Naive thymus-derived CD8-positive, alpha-beta T cell (primary cell): ENCODE results near the gene MYDGF. TPM values are rescaled to one million over a fixed set of nuclear protein-coding genes. Genes with fewer than 3 reads are reported as not detected.
A peak's percentile ranks its signal among the peaks of the same experiment; 100 is the strongest.

Experiments used
- ATAC-seq, 2 donors: fragments of 150-1000 bp; cut with Tn5 transposase in 1 of 2; sonication (Bioruptor Pico), chemical (Tn5 transposase) in 1 of 2; 1 replicate in 1 of 2; 2 replicates in 1 of 2; pipeline ENCODE4 v1.10.0; 2021; ENCODE audit warnings: mild to moderate bottlenecking in 2 of 2, moderate library complexity in 2 of 2
- POLR2A ChIA-PET: fragments of 350-600 bp; sonication (Branson Sonifier 250); formaldehyde crosslinking; loops from one replicate; lab custom pipeline; 2021; ENCODE audit warnings: antibody characterized with exemption; lab: Charles Lee
- DNase-seq, 10 donors: peaks; one replicate each; pipeline versions ENCODE4 v3.0.0 to v3.0.0-alpha.2; 2020 to 2022
- H3K27ac Mint-ChIP-seq, 10 donors: one replicate each; pipeline ENCODE4 v1.8.0; 2020 to 2022; ENCODE audit warnings: mild to moderate bottlenecking in 10 of 10, mixed read lengths in 10 of 10, moderate library complexity in 4 of 10, inconsistent platforms in 1 of 10
- H3K27me3 Mint-ChIP-seq, 5 donors: one replicate each; pipeline ENCODE4 v1.8.0; 2021 to 2022; ENCODE audit warnings: mixed read lengths in 5 of 5
- H3K36me3 Mint-ChIP-seq, 3 donors: one replicate each; pipeline ENCODE4 v1.8.0; 2020 to 2022; ENCODE audit warnings: mixed read lengths in 3 of 3, mild to moderate bottlenecking in 2 of 3, inconsistent platforms in 1 of 3
- H3K4me1 Mint-ChIP-seq, 4 donors: one replicate each; pipeline ENCODE4 v1.8.0; 2021 to 2022; ENCODE audit warnings: mixed read lengths in 4 of 4
- H3K4me3 Mint-ChIP-seq, 10 donors: one replicate each; pipeline ENCODE4 v1.8.0; 2020 to 2022; ENCODE audit warnings: mild to moderate bottlenecking in 10 of 10, mixed read lengths in 10 of 10, moderate library complexity in 6 of 10, inconsistent platforms in 1 of 10
- H3K9me3 Mint-ChIP-seq, 9 donors: one replicate each; pipeline ENCODE4 v1.8.0; 2020 to 2022; ENCODE audit warnings: mixed read lengths in 9 of 9, mild to moderate bottlenecking in 3 of 9, inconsistent platforms in 1 of 9, moderate library complexity in 1 of 9
- polyA plus RNA-seq, 3 donors: library from polyadenylated mRNA; unstranded; fragments of 300-500 nt; fragmentation: Illumina TruSeq; gene quantifications; one replicate each; pipeline ENCODE4 v1.2.3, GENCODE V29; 2021
- total RNA-seq, 8 experiments: library from RNA in 2 of 8; stranded (reverse) in 2 of 8; gene quantifications; one replicate each; pipeline ENCODE4 v1.2.3 and lab custom pipeline; 2021 to 2026

The MYDGF gene
- total and polyA plus RNA-seq, 5 experiments from 2014 or later, result 24.9 to 114 (median 103) TPM

DNA sequence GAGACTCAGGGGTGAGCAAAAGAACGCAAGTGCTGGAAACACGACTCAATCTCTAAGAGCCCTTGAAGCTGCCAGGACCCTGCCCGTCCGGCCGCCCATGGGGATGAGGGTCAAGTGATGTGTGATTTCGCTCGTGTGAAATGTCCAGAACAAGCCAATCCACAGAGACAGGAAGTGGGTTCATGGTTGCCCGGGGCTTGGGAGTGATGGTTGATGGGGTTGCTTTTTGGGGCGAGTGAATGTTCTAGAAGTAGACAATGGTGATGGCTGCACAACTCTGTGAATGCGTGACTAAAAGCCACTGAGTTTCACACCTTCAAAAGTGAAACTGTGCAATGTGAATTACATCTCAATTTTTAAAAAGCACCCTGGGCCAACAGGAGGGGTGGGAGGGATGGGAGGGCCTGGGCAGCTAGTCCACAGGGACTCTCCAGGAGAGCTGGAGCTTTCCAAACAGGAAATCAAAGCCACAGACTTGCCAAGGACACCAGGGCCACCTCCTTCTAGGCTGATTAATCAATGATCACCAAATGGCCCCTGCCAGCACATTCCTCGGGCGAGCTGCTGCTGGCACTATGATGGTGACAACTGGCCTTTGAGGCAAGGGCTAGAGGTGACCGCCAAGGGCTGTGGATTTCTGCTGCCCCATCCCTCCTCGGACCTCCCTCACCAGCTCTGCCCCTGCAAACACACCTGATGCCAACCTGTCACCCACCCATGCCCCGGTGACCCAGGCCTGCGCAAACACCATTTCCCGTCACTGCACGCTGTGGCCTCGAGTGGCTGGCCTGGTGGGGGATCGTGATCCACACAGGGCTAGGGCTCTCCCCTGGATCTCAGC, 39.5 kb upstream of the MYDGF start:
- no peak for ATAC-seq
- peak in 1 of 10 donors; percentile 17 for DNase-seq
- peak overlapping the region in 3 of 10 donors; percentile 37 to 81 (median 70) for H3K4me3 Mint-ChIP-seq
- H3K9me3 Mint-ChIP-seq, result no peaks in the 10 kb centered on the region
- POLR2A ChIA-PET, result no interaction called here
- H3K36me3 Mint-ChIP-seq, result peaks cover 0 to 61% (median 3%) of the 10 kb centered on the region in 3 donors
- H3K27me3 Mint-ChIP-seq, result no peaks in the 10 kb centered on the region
- peak overlapping the region in 6 of 10 donors; percentile 12 to 93 (median 52) for H3K27ac Mint-ChIP-seq
- peaks cover 4 to 14% (median 5%) of the 10 kb centered on the region in 4 donors for H3K4me1 Mint-ChIP-seq

DNA sequence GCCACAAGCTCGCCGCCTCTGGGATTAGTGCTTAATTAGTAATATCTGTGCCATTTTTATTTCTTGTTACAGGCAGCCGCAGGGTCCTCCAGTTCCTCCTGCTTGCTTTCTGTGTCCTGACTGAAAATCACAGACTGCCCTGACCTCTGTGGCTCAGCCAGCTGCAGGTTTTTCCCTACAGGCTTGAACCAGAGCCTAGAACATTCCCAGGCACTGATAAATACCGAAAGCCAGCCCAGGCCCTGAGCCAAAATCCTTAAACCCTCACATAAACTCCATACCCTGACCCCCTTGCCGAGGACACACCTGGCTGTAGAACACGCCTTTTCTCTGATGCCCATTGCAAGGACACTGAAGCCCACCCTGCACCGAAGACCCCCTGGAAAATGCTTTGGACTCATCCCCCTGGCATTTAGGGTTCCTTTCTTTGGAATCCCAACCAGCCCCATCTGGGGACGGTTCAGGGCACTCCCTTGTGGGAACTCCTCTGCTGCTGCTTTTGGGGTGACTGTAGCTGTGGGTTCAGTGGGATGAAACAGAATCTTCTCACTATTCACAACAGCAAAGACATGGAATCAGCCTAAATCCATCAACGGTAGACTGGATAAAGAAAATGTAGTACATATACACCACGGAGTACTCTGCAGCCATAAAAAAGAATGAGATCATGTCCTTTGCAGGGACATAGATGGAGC, 38.0 kb upstream of the MYDGF start:
- peaks cover 0 to 61% (median 0%) of the 10 kb centered on the region in 3 donors for H3K36me3 Mint-ChIP-seq
- H3K27me3 Mint-ChIP-seq, result no peaks in the 10 kb centered on the region
- ATAC-seq, result no peak
- no peak for DNase-seq
- H3K27ac Mint-ChIP-seq, result peak overlapping the region in 3 of 10 donors; percentile 11 to 69 (median 65)
- POLR2A ChIA-PET, result no interaction called here
- peaks cover 4 to 14% (median 5%) of the 10 kb centered on the region in 4 donors for H3K4me1 Mint-ChIP-seq
- H3K9me3 Mint-ChIP-seq, result no peaks in the 10 kb centered on the region
- no peak overlapping the region for H3K4me3 Mint-ChIP-seq

DNA sequence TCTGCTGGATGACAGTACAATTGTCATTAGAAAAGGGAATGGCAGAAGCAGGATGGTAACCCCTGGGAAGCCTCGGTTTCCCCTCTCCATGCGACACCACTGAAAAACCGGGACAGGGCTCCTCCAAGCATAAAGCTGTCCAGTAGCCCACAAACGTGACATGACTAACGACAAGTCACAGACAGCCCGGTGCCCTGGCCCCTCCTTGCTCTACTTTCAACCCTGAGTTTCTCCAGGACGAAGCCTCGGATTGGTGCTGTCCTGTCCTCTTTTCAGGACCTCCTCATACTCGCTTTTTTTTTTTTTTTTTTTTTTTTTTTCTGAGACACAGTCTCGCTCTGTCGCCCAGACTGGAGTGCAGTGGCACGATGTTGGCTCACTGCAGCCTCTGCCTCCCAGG, 37.2 kb upstream of the MYDGF start:
- H3K4me1 Mint-ChIP-seq, result peaks cover 4 to 14% (median 5%) of the 10 kb centered on the region in 4 donors
- no peaks in the 10 kb centered on the region for H3K9me3 Mint-ChIP-seq
- no peak for DNase-seq
- H3K27me3 Mint-ChIP-seq, result no peaks in the 10 kb centered on the region
- no peak overlapping the region for H3K27ac Mint-ChIP-seq
- H3K4me3 Mint-ChIP-seq, result no peak overlapping the region
- POLR2A ChIA-PET, result interaction anchor here (0.5 kb wide), 1 partner anchor 32 kb away, joined by 3 read pairs; no protein-coding TSS in a partner anchor
- ATAC-seq, result no peak
- H3K36me3 Mint-ChIP-seq, result peaks cover 0 to 61% (median 3%) of the 10 kb centered on the region in 3 donors

GRCh38 chr19:4705413-4706131, 35.4 kb upstream of the MYDGF start:
- H3K27me3 Mint-ChIP-seq, result no peaks in the 10 kb centered on the region
- ATAC-seq, result no peak

DNA sequence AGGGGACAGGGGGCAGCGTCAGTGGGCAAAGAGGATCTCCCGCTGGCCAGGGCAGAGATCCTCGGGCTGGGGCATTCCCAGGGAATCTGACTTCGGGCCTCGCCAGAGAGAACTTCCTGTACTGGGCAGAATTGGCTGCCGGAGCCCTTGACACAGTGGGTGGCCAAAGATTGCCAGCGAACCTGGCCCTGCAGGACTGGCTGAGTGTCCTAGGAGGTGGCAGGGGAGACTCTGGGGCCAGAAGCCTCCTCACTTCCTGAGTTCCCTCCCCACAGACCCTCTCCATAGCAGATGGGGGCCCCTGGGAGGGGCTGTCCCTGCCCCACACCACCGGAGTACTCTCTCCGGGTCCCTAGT, 34.2 kb upstream of the MYDGF start:
- H3K36me3 Mint-ChIP-seq, result peaks cover 0 to 65% (median 11%) of the 10 kb centered on the region in 3 donors
- H3K4me1 Mint-ChIP-seq, result peaks cover 2 to 7% (median 3%) of the 10 kb centered on the region in 4 donors
- no peaks in the 10 kb centered on the region for H3K9me3 Mint-ChIP-seq
- no peak overlapping the region for H3K4me3 Mint-ChIP-seq
- H3K27me3 Mint-ChIP-seq, result no peaks in the 10 kb centered on the region
- no peak for ATAC-seq
- H3K27ac Mint-ChIP-seq, result no peak overlapping the region
- POLR2A ChIA-PET, result no interaction called here
- no peak for DNase-seq

More at GRCh38 chr19:4705413-4706131, 35.4 kb upstream of the MYDGF start:
- H3K4me1 Mint-ChIP-seq, result peaks cover 4 to 11% (median 5%) of the 10 kb centered on the region in 4 donors
- no peak for DNase-seq
- H3K27ac Mint-ChIP-seq, result no peak overlapping the region
- H3K4me3 Mint-ChIP-seq, result no peak overlapping the region
- H3K9me3 Mint-ChIP-seq, result no peaks in the 10 kb centered on the region
- H3K36me3 Mint-ChIP-seq, result peaks cover 0 to 62% (median 11%) of the 10 kb centered on the region in 3 donors
- POLR2A ChIA-PET, result no interaction called here

GRCh38 chr19:4703671-4704316, 33.7 kb upstream of the MYDGF start:
- POLR2A ChIA-PET, result no interaction called here
- Mint-ChIP-seq H3K36me3 (peaks cover 0 to 66% (median 11%) of the 10 kb centered on the region in 3 donors), H3K27me3 (no peaks in the 10 kb centered on the region), H3K27ac (peak overlapping the region in 1 of 10 donors; percentile 67), H3K9me3 (no peaks in the 10 kb centered on the region), H3K4me1 (peaks cover 0 to 4% (median 0%) of the 10 kb centered on the region in 4 donors), H3K4me3 (no peak overlapping the region)
- DNase-seq, result no peak
- no peak for ATAC-seq

DNA sequence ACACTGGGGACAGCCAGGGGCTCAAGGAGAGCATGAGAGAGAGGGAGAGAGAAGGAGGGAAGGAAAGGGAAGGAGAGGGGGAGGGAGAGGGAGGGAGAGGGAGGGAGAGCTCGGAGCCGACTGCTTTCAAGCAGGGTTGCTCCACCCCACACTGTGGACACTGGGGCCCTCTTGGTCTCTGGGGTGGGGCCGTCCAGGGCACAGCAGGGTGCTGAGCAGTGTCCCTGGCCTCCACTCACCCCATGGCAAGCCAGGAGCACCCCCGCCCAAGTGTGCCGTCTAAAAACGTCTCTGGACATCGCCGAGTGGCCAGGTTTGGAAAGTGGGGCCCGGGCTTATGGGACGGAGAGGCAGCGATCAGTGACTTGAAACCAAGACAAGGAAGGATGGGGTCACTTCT, 32.6 kb upstream of the MYDGF start:
- Mint-ChIP-seq H3K4me1 (no peaks in the 10 kb centered on the region), H3K4me3 (no peak overlapping the region), H3K9me3 (no peaks in the 10 kb centered on the region), H3K27ac (peak overlapping the region in 1 of 10 donors; percentile 67), H3K27me3 (no peaks in the 10 kb centered on the region), H3K36me3 (peaks cover 0 to 66% (median 11%) of the 10 kb centered on the region in 3 donors)
- POLR2A ChIA-PET, result no interaction called here
- DNase-seq (no peak), ATAC-seq (no peak)

- POLR2A ChIA-PET, result no interaction called here
- H3K36me3 Mint-ChIP-seq, result peaks cover 0 to 77% (median 14%) of the 10 kb centered on the region in 3 donors
- no peak for DNase-seq
- H3K4me3 Mint-ChIP-seq, result no peak overlapping the region
- no peaks in the 10 kb centered on the region for H3K27me3 Mint-ChIP-seq
- ATAC-seq, result no peak
- H3K9me3 Mint-ChIP-seq, result no peaks in the 10 kb centered on the region
- no peaks in the 10 kb centered on the region for H3K4me1 Mint-ChIP-seq
- H3K27ac Mint-ChIP-seq, result no peak overlapping the region
Measured at GRCh38 chr19:4701557-4701956, 31.4 kb upstream of the MYDGF start.

DNA sequence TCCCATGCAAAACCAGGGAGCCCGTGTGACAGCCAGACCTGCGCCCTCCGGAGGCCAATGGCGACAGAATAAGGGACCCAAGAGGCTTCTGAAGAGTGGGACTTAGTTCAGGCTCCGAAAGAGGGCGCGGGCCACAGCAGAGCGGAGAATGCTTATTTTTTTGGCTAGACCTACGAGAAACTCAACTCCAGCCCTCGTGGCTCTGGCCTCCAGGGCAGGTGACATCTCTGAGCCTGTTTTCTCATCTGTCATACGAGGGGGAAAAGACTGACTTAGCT, 30.5 kb upstream of the MYDGF start:
- Mint-ChIP-seq H3K9me3 (no peaks in the 10 kb centered on the region), H3K4me3 (no peak overlapping the region), H3K36me3 (peaks cover 0 to 85% (median 14%) of the 10 kb centered on the region in 3 donors), H3K27me3 (no peaks in the 10 kb centered on the region), H3K4me1 (no peaks in the 10 kb centered on the region), H3K27ac (no peak overlapping the region)
- DNase-seq, result no peak
- ATAC-seq, result no peak
- POLR2A ChIA-PET, result no interaction called here

GRCh38 chr19:4699826-4700692, 29.9 kb upstream of the MYDGF start:
- Mint-ChIP-seq H3K27me3 (no peaks in the 10 kb centered on the region), H3K9me3 (no peaks in the 10 kb centered on the region), H3K4me3 (no peak overlapping the region), H3K4me1 (no peaks in the 10 kb centered on the region), H3K27ac (no peak overlapping the region), H3K36me3 (peaks cover 0 to 86% (median 14%) of the 10 kb centered on the region in 3 donors)
- DNase-seq (no peak), ATAC-seq (no peak)
- POLR2A ChIA-PET, result interaction anchor here (0.8 kb wide), 1 partner anchor 15 kb away, joined by 3 read pairs; no protein-coding TSS in a partner anchor

DNA sequence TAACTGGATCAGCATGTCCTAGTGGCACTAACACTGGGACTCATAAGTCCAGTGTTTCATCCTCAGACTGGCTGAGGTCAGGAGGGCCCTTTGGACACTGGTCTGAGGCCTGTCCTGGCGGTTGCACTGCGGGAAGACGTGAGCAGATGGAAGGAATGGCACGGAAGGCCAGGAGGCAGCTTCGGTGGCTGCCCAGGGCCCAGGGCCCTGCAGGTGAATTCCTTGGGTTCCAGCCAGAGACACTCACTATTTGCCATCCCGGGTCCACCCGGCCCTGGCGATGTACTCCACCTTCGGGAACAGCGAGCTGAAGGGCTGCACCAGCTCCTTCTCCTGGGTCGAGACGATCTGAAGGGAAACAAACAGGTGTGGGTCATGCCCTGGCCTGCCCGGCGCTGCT, 27.2 kb upstream of the MYDGF start:
- ATAC-seq, result no peak
- POLR2A ChIA-PET, result no interaction called here
- peaks cover 0 to 4% (median 0%) of the 10 kb centered on the region in 4 donors for H3K4me1 Mint-ChIP-seq
- peak overlapping the region in 1 of 10 donors; percentile 33 for H3K27ac Mint-ChIP-seq
- H3K27me3 Mint-ChIP-seq, result no peaks in the 10 kb centered on the region
- no peak for DNase-seq
- peaks cover 0 to 88% (median 21%) of the 10 kb centered on the region in 3 donors for H3K36me3 Mint-ChIP-seq
- H3K4me3 Mint-ChIP-seq, result no peak overlapping the region
- H3K9me3 Mint-ChIP-seq, result no peaks in the 10 kb centered on the region
